Spleen (tissue), 7 donors: Measurements from ENCODE around the gene CTNNBL1.

ENCODE experiments used
- POLR2A ChIP-seq, 3 donors: fragments of 450-650 bp; IDR thresholded peaks; one replicate each; pipeline ENCODE4 v1.5.1; 2017; ENCODE audit warnings: antibody characterized with exemption in 3 of 3, mild to moderate bottlenecking in 1 of 3
- POLR2AphosphoS5 ChIP-seq, 3 donors: sonication (generic); formaldehyde crosslinking; IDR thresholded peaks; one replicate each; pipeline ENCODE4 v1.5.1; 2017; ENCODE audit warnings: antibody characterized with exemption in 3 of 3
- TF ChIP-seq, protein P1 (sequence below), 11 experiments: fragments of 200-600 bp in 7 of 11; fragments of 450-650 bp in 4 of 11; sonication (generic) in 4 of 11; IDR thresholded peaks in 8 of 11; conservative IDR thresholded peaks in 3 of 11; 1 replicate in 7 of 11; 2 replicates in 4 of 11; pipeline versions ENCODE4 v1.4.0 to v1.8.0; 2016 to 2021; ENCODE audit warnings: antibody characterized with exemption in 11 of 11, inconsistent platforms in 4 of 11, mild to moderate bottlenecking in 1 of 11
- donor health status: DM: no; HTN: no; CAD: no; lungs with moderate emphysema.
- donor health status: DM: no; HTN: no; CAD: no.
- donor health status: DM: no; HTN: no; CAD: no.

DNA sequence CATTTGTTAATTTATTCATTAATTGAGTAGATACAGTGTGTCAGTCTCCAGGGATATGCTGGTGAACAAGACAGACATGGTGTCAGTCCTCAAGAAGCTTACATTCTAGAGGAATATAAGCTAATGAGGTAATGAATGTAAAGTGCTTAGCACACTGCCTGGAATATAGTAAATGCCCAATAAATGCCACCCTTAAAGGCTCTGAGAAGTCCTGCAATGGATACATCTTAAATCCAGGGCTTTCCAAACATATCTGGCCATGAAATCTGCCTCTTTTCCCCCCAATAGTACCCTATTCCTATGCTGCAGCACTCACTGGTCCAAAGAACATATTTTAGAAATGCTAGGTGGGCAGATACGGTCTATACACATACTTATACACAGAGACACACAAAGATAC lies 49.2 kb upstream of the CTNNBL1 start:
- TF ChIP-seq, protein P1, sequence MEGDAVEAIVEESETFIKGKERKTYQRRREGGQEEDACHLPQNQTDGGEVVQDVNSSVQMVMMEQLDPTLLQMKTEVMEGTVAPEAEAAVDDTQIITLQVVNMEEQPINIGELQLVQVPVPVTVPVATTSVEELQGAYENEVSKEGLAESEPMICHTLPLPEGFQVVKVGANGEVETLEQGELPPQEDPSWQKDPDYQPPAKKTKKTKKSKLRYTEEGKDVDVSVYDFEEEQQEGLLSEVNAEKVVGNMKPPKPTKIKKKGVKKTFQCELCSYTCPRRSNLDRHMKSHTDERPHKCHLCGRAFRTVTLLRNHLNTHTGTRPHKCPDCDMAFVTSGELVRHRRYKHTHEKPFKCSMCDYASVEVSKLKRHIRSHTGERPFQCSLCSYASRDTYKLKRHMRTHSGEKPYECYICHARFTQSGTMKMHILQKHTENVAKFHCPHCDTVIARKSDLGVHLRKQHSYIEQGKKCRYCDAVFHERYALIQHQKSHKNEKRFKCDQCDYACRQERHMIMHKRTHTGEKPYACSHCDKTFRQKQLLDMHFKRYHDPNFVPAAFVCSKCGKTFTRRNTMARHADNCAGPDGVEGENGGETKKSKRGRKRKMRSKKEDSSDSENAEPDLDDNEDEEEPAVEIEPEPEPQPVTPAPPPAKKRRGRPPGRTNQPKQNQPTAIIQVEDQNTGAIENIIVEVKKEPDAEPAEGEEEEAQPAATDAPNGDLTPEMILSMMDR (IDR thresholded peaks at IDR 0.05 in 8 of 11, conservative IDR thresholded peaks at IDR 0.05 in 3 of 11): no peak
- TF ChIP-seq POLR2AphosphoS5 (IDR thresholded peaks at IDR 0.05) (no peak), POLR2A (IDR thresholded peaks at IDR 0.05) (no peak)
